Measurements from ENCODE around the gene HSBP1. TPM values are rescaled to one million over a fixed set of nuclear protein-coding genes. Genes with fewer than 3 reads are reported as not detected.

The HSBP1 gene
- total and polyA plus RNA-seq, 2 of the 13 experiments (the other 11 are each of a cell fraction or from before 2014, with no cell fraction given), result 249 to 292 TPM

DNA sequence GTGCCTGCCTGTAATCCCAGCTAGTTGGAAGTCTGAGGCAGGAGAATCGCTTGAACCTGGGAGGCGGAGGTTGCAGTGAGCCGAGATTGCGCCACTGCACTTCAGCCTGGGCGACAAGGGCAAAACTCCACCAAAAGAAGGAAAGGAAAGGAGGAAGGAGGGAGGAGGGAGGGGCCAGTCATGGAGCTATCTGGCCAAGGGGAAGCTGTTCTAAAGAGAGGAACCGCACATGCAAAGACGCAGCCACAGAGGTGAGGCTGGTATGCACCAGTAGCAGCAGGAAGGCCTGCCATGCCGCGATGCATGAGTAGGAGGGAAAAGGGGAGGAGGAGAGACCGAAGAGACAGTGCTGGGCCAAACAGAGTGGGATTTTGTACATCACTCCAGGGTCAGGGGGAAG is 35.9 kb downstream of the HSBP1 start:
- ATAC-seq (no peak), FAIRE-seq (no peak), DNase-seq (ENCODE audit: low spot score) (no peak)
- WGBS (ENCODE audit: low lambda C conversion rate), result 41% methylated on average over 10 of the region's 10 CpGs
- CTCF ChIA-PET (ENCODE audit: low intra/inter-chr PET ratio, low total read pairs), result no interaction called here
- TF ChIP-seq ZNF207 (IDR thresholded peaks at IDR 0.05; ENCODE audit: borderline replicate concordance), result no peak
- TF ChIP-seq, protein P1, sequence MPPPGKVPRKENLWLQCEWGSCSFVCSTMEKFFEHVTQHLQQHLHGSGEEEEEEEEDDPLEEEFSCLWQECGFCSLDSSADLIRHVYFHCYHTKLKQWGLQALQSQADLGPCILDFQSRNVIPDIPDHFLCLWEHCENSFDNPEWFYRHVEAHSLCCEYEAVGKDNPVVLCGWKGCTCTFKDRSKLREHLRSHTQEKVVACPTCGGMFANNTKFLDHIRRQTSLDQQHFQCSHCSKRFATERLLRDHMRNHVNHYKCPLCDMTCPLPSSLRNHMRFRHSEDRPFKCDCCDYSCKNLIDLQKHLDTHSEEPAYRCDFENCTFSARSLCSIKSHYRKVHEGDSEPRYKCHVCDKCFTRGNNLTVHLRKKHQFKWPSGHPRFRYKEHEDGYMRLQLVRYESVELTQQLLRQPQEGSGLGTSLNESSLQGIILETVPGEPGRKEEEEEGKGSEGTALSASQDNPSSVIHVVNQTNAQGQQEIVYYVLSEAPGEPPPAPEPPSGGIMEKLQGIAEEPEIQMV (CRISPR knock-in tag; IDR thresholded peaks at IDR 0.05; ENCODE audit: low read depth), result no peak
- TF ChIP-seq POGZ (CRISPR knock-in tag; IDR thresholded peaks at IDR 0.05), result no peak
- TF ChIP-seq ZNF891 (CRISPR knock-in tag; IDR thresholded peaks at IDR 0.05), result no peak
- TF ChIP-seq ZNF704 (CRISPR knock-in tag; IDR thresholded peaks at IDR 0.05; ENCODE audit: borderline replicate concordance), result no peak
- no peak for TF ChIP-seq FUBP1 (CRISPR knock-in tag; IDR thresholded peaks at IDR 0.05; ENCODE audit: borderline replicate concordance)
- TF ChIP-seq CHD4 (IDR thresholded peaks at IDR 0.05; ENCODE audit: borderline replicate concordance, low read length), result no peak
- no peak for TF ChIP-seq ZMYM2 (CRISPR knock-in tag; IDR thresholded peaks at IDR 0.05)
- no peak for TF ChIP-seq GABPA (IDR thresholded peaks at IDR 0.05; ENCODE audit: low read depth, low read length)
- TF ChIP-seq GABPA (CRISPR knock-in tag; IDR thresholded peaks at IDR 0.05; ENCODE audit: low read depth), result no peak
- TF ChIP-seq, protein P2, sequence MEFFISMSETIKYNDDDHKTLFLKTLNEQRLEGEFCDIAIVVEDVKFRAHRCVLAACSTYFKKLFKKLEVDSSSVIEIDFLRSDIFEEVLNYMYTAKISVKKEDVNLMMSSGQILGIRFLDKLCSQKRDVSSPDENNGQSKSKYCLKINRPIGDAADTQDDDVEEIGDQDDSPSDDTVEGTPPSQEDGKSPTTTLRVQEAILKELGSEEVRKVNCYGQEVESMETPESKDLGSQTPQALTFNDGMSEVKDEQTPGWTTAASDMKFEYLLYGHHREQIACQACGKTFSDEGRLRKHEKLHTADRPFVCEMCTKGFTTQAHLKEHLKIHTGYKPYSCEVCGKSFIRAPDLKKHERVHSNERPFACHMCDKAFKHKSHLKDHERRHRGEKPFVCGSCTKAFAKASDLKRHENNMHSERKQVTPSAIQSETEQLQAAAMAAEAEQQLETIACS (CRISPR knock-in tag; IDR thresholded peaks at IDR 0.05), result no peak
- no peak for TF ChIP-seq SP4 (CRISPR knock-in tag; IDR thresholded peaks at IDR 0.05)
- TF ChIP-seq TBP (CRISPR knock-in tag; IDR thresholded peaks at IDR 0.05), result no peak
- TF ChIP-seq ZNF441 (CRISPR knock-in tag; IDR thresholded peaks at IDR 0.05; ENCODE audit: borderline replicate concordance), result no peak
- TF ChIP-seq ZBTB44 (CRISPR knock-in tag; IDR thresholded peaks at IDR 0.05), result no peak
- no peak for TF ChIP-seq ZNF839 (CRISPR knock-in tag; IDR thresholded peaks at IDR 0.05; ENCODE audit: borderline replicate concordance)
- TF ChIP-seq SATB2 (CRISPR knock-in tag; IDR thresholded peaks at IDR 0.05), result no peak
- no peak for TF ChIP-seq TBX3 (IDR thresholded peaks at IDR 0.05; ENCODE audit: borderline replicate concordance)
- Histone ChIP-seq H3K9ac (ENCODE audit: insufficient read depth, low read depth, low read length) (no peak overlapping the region), H3K4me1 (ENCODE audit: insufficient read depth, low read length) (no peaks in the 10 kb centered on the region), H3K9me3 (ENCODE audit: low read length) (no peaks in the 10 kb centered on the region), H3K4me2 (ENCODE audit: low read depth, low read length) (no peak overlapping the region), H4K20me1 (ENCODE audit: insufficient read depth, low read length) (no peaks in the 10 kb centered on the region), H3K27ac (ENCODE audit: extremely low read length, insufficient read depth, low read length) (no peak overlapping the region), H2AFZ (ENCODE audit: low read length) (no peak overlapping the region), H3K36me3 (replicated peaks in 1 of 2; ENCODE audit: control insufficient read depth in 1 of 2, insufficient read depth in 2 of 2, low read length in 2 of 2) (no peaks in the 10 kb centered on the region), H3K79me2 (ENCODE audit: insufficient read depth, low read length) (no peaks in the 10 kb centered on the region), H3K27me3 (ENCODE audit: control insufficient read depth in 1 of 2, insufficient read depth in 2 of 2, low read length in 2 of 2) (peaks cover 3 to 43% of the 10 kb centered on the region in 2 experiments; a peak in 3 of 5 replicates), H3K4me3 (replicated peaks in 1 of 3; ENCODE audit: insufficient read depth in 1 of 3, low read depth in 2 of 3, low read length in 3 of 3) (no peak overlapping the region)
- BruUV-seq (replicated peaks), result no TSS peak
- POLR2A ChIA-PET, result no interaction called here
- intact Hi-C loops (cut with micrococcal nuclease; ENCODE audit: unreplicated experiment), result no loop called here
- in situ Hi-C loops (cut with HindIII; ENCODE audit: extremely low pct_ligation_motif_present, low pct_unique_long_range_greater_than_20kb), result no loop called here
